Kidney epithelial cell (primary cell): ENCODE results near the gene GCN1. TPM values are rescaled to one million over a fixed set of nuclear protein-coding genes. Genes with fewer than 3 reads are reported as not detected.

Experiments used
- DNase-seq: peaks from one replicate; pipeline ENCODE4 v3.0.0-alpha.2; 2010; ENCODE audit warnings: low read depth
- H3K27me3 ChIP-seq: 2 replicates; pipeline ENCODE4 v1.6.0; 2011; ENCODE audit warnings: low read length; ENCODE audit not compliant: control insufficient read depth, insufficient read depth
- H3K36me3 ChIP-seq: 2 replicates; pipeline ENCODE4 v1.5.1; 2011; ENCODE audit warnings: low read length; ENCODE audit not compliant: control insufficient read depth, insufficient read depth
- H3K4me3 ChIP-seq: 2 replicates; pipeline ENCODE4 v1.5.1; 2011; ENCODE audit warnings: low read depth, mild to moderate bottlenecking, control low read depth, low read length
- CTCF ChIP-seq: IDR thresholded peaks from 2 replicates; pipeline ENCODE4 v1.5.1; 2011; ENCODE audit warnings: mild to moderate bottlenecking, moderate library complexity, low read length, control low read depth, inconsistent platforms; ENCODE audit not compliant: insufficient read depth, poor library complexity, severe bottlenecking
- total RNA-seq: library from RNA; depleted of rRNA; stranded (reverse); fragments of >200 nt; gene quantifications from 2 replicates; pipeline ENCODE4 v1.2.3, GENCODE V29; 2015

GCN1 gene
- total RNA-seq, 1 donor from 2014 or later = 78.4 TPM

DNA sequence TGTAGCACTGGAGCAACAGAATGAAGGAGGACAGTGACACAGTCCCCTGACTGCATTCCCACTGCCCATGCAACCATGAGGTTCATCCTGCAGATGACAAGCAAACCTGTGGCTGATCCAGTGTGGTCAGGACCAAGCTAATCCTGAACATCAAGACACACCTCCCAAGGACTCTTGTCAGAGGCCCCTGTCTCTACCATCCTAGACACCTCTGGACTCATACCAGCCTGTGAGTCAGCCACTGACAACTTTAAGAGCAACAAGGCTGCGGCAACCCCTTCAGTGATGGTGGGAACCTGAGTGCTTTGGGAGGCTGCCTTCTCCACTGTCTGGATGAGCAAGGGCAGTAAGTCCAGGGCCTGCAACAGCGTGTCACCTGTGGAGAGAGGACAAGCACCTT, 24.6 kb downstream of the GCN1 start:
- peaks cover 1% of the 10 kb centered on the region for H3K36me3 ChIP-seq

DNA sequence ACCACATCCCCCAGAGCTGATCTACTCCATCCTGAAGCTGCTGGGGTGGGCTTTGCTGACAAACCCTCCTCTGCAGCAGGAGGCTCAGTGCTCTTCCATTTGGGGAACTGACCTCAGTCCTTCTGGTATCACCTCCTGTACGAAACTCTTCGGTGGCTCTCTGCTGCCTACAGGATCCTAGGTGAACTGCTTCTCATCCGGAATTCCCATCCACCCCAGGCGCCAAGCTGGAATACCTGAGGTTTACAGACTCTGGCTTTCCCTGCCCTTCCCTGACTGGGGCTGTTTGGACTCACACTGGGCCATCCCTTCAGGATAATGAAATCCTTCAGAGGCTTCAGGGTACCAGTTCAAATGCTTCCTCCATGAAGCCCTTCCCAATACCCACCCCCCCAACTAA, 26.2 kb downstream of the GCN1 start:
- TF ChIP-seq CTCF = no peak
- Histone ChIP-seq H3K27me3 (no peaks in the 10 kb centered on the region), H3K4me3 (no peak overlapping the region), H3K36me3 (peaks cover 1% of the 10 kb centered on the region)
- DNase-seq = no peak

More for the DNA sequence above, 24.6 kb downstream of the GCN1 start:
- TF ChIP-seq CTCF = no peak
- no peak for DNase-seq
- H3K4me3 ChIP-seq = no peak overlapping the region
- H3K27me3 ChIP-seq = no peaks in the 10 kb centered on the region

GRCh38 chr12:120167529-120168095, 26.9 kb downstream of the GCN1 start:
- TF ChIP-seq CTCF = no peak
- Histone ChIP-seq H3K27me3 (no peaks in the 10 kb centered on the region), H3K4me3 (no peak overlapping the region), H3K36me3 (peaks cover 1% of the 10 kb centered on the region)
- no peak for DNase-seq

DNA sequence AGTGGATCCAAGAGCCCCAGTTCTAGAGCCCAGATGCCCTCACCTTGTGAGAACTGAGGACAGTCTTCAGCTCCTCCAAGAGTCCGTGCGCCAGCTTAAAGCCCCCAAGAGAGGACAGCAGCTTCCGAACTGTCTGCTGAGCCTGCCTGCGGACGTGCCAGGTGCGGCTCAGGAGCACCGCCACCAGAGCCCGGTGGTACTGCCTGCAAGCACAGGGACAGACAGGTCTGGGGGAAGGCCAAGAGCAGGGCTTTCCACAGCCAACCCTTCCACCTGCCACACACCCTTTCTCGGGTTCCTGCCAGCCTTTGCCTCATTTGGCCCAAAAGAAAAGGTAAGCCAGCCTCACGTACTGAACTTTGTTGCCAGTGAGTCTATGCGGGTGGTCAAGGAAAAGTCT, 30.2 kb downstream of the GCN1 start:
- no peaks in the 10 kb centered on the region for H3K27me3 ChIP-seq

GRCh38 chr12:120162763-120163162, 31.8 kb downstream of the GCN1 start:
- Histone ChIP-seq H3K4me3 (no peak overlapping the region), H3K27me3 (no peaks in the 10 kb centered on the region), H3K36me3 (no peaks in the 10 kb centered on the region)
- TF ChIP-seq CTCF = no peak
- DNase-seq = no peak

More for the DNA sequence above, 30.2 kb downstream of the GCN1 start:
- Histone ChIP-seq H3K4me3 (no peak overlapping the region), H3K36me3 (peaks cover 1% of the 10 kb centered on the region)
- DNase-seq = no peak
- no peak for TF ChIP-seq CTCF

DNA sequence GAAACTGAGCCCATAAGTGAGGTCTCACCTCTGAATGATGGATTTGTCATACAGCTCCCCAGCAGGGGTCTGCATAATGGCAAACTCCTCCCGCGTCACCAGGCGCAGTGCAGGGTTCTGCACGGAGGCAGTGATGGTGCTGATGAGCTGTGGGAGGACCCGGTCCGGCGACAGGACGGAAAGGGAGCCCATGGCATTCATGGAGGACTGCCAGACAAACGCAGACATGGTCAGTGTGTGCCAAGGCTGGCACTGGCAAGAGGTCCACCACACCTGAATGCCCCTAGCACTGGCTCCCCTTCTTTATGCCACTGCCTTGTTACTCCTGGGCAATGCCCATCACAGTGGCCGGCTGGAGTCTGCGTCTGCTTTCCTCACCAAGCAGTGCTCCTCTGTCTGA, 32.7 kb downstream of the GCN1 start:
- no peaks in the 10 kb centered on the region for H3K36me3 ChIP-seq

More for the DNA sequence above, 32.7 kb downstream of the GCN1 start:
- Histone ChIP-seq H3K4me3 (no peak overlapping the region), H3K27me3 (no peaks in the 10 kb centered on the region)
- no peak for DNase-seq
- no peak for TF ChIP-seq CTCF
